B cell (primary cell): Measurements from ENCODE around the gene HES1. TPM values are rescaled to one million over a fixed set of nuclear protein-coding genes. Genes with fewer than 3 reads are reported as not detected.
A peak's percentile ranks its signal among the peaks of the same experiment; 100 is the strongest.

Experiments used
- ATAC-seq: fragments of 200-7000 bp; cut with Tn5 transposase; one replicate; pipeline ENCODE4 v1.10.0; 2021; ENCODE audit warnings: low read depth, mild to moderate bottlenecking, moderate number of reproducible peaks, moderate library complexity
- CTCF ChIA-PET: fragments of 350-600 bp; sonication (Branson Sonifier 250); formaldehyde crosslinking; loops from one replicate; lab custom pipeline; 2021; ENCODE audit warnings: antibody characterized with exemption, inconsistent platforms; lab: Charles Lee
- POLR2A ChIA-PET: fragments of 350-600 bp; sonication (Branson Sonifier 250); formaldehyde crosslinking; loops from one replicate; lab custom pipeline; 2021; ENCODE audit warnings: antibody characterized with exemption; lab: Charles Lee
- DNase-seq: peaks from one replicate; pipeline ENCODE4 v3.0.0; 2013
- H2AFZ ChIP-seq: 2 replicates; pipeline ENCODE4 v1.6.1; 2012; ENCODE audit warnings: mild to moderate bottlenecking, low read depth, low read length; ENCODE audit not compliant: insufficient read depth, poor library complexity, severe bottlenecking
- H3K27ac ChIP-seq, 2 donors: 1 replicate in 1 of 2; 2 replicates in 1 of 2; pipeline ENCODE4 v1.5.1; 2012 to 2013; ENCODE audit warnings: low read length in 2 of 2, mild to moderate bottlenecking in 2 of 2, moderate library complexity in 1 of 2
- H3K27me3 ChIP-seq, 4 experiments: fragments of 200-600 bp in 1 of 4; sonication (generic) in 1 of 4; replicated peaks in 1 of 4; 1 replicate in 2 of 4; 2 replicates in 2 of 4; pipeline versions ENCODE4 v1.6.1 to v1.7.0; 2013 to 2016; ENCODE audit warnings: low read length in 3 of 4, mild to moderate bottlenecking in 2 of 4, mixed read lengths in 1 of 4, moderate library complexity in 1 of 4; ENCODE audit not compliant: insufficient read depth in 4 of 4, control insufficient read depth in 3 of 4; ENCODE audit errors: control extremely low read depth in 1 of 4
- H3K36me3 ChIP-seq, 2 experiments: replicated peaks in 1 of 2; 1 replicate in 1 of 2; 2 replicates in 1 of 2; pipeline versions ENCODE4 v1.6.1 to v1.7.1; 2013; ENCODE audit warnings: low read length in 1 of 2; ENCODE audit not compliant: insufficient read depth in 2 of 2, control insufficient read depth in 1 of 2; ENCODE audit errors: control extremely low read depth in 1 of 2, extremely low read depth in 1 of 2
- H3K4me1 ChIP-seq, 2 donors: fragments of 200-600 bp in 1 of 2; sonication (generic) in 1 of 2; 1 replicate in 1 of 2; 2 replicates in 1 of 2; pipeline versions ENCODE4 v1.5.1 to v1.6.1; 2013 to 2017; ENCODE audit warnings: low read length in 2 of 2; ENCODE audit not compliant: control insufficient read depth in 2 of 2, insufficient read depth in 2 of 2
- H3K4me2 ChIP-seq: replicated peaks from 2 replicates; pipeline ENCODE3; 2012; ENCODE audit warnings: mild to moderate bottlenecking, low read depth, low read length; ENCODE audit not compliant: poor library complexity, severe bottlenecking
- H3K4me3 ChIP-seq, 5 experiments: fragments of 200-600 bp in 1 of 5; sonication (generic) in 1 of 5; 1 replicate in 3 of 5; 2 replicates in 2 of 5; pipeline versions ENCODE4 v1.5.1 to v1.7.0; 2011 to 2016; ENCODE audit warnings: low read length in 4 of 5, mild to moderate bottlenecking in 4 of 5, low read depth in 2 of 5, control low read depth in 1 of 5, moderate library complexity in 1 of 5; ENCODE audit not compliant: insufficient read depth in 1 of 5; ENCODE audit errors: control extremely low read depth in 1 of 5, extremely low read depth in 1 of 5
- H3K79me2 ChIP-seq: fragments of 200-600 bp; sonication (generic); one replicate; pipeline ENCODE4 v1.6.0; 2016; ENCODE audit warnings: low read length; ENCODE audit not compliant: control insufficient read depth, insufficient read depth
- H3K9ac ChIP-seq: fragments of 200-600 bp; sonication (generic); 2 replicates; pipeline ENCODE4 v1.6.1; 2017; ENCODE audit warnings: mild to moderate bottlenecking, low read length, moderate library complexity
- H3K9me3 ChIP-seq, 3 donors: one replicate each; pipeline versions ENCODE4 v1.6.1 to v1.7.1; 2013; ENCODE audit warnings: low read length in 2 of 3; ENCODE audit not compliant: control insufficient read depth in 2 of 3, insufficient read depth in 1 of 3; ENCODE audit errors: control extremely low read depth in 1 of 3
- H4K20me1 ChIP-seq: 2 replicates; pipeline ENCODE4 v1.6.0; 2012; ENCODE audit warnings: mild to moderate bottlenecking, low read length; ENCODE audit not compliant: insufficient read depth, control insufficient read depth, poor library complexity, severe bottlenecking
- H3K27ac Mint-ChIP-seq: one replicate; pipeline ENCODE4 v1.8.0; 2021; ENCODE audit warnings: mixed read lengths
- H3K27me3 Mint-ChIP-seq: one replicate; pipeline ENCODE4 v1.8.0; 2021; ENCODE audit warnings: mixed read lengths
- H3K4me1 Mint-ChIP-seq: one replicate; pipeline ENCODE4 v1.8.0; 2021; ENCODE audit warnings: mixed read lengths
- H3K4me3 Mint-ChIP-seq: one replicate; pipeline ENCODE4 v1.8.0; 2021; ENCODE audit warnings: mixed read lengths
- H3K9me3 Mint-ChIP-seq: one replicate; pipeline ENCODE4 v1.8.0; 2022; ENCODE audit warnings: mixed read lengths; ENCODE audit not compliant: insufficient read depth
- EZH2 ChIP-seq: IDR thresholded peaks from 2 replicates; pipeline ENCODE4 v1.6.1; 2012; ENCODE audit warnings: borderline replicate concordance, low read depth, mild to moderate bottlenecking, moderate library complexity, low read length; ENCODE audit not compliant: insufficient read depth, poor library complexity, severe bottlenecking
- WGBS: methylation state at CpG from one replicate; pipeline ENCODE4 v1.1.5; 2013; ENCODE audit warnings: missing lambda C conversion rate; ENCODE audit not compliant: insufficient coverage; 5-methylcytosine and 5-hydroxymethylcytosine counted together
- intact Hi-C: fragments of 100-400 bp; cut with micrococcal nuclease; formaldehyde crosslinking; loops from one replicate; pipeline ENCODE4 v1.10.0; 2022
- polyA plus RNA-seq: library from polyadenylated mRNA; depleted of rRNA; stranded (reverse); fragments of >200 nt; gene quantifications from 2 replicates; pipeline ENCODE4 v1.2.3, GENCODE V29; 2012
- total RNA-seq, 2 donors: library from RNA; stranded (reverse); fragments of 120-200 nt in 1 of 2; gene quantifications; 1 replicate in 1 of 2; 2 replicates in 1 of 2; pipeline versions ENCODE4 v1.2.3 to v1.2.4, GENCODE V29; 2013 to 2022
- TF ChIP-seq, protein P1 (sequence below): fragments of 200-600 bp; IDR thresholded peaks from one replicate; pipeline ENCODE4 v1.8.0; 2022; ENCODE audit warnings: antibody characterized with exemption, mild to moderate bottlenecking

HES1 gene
- total and polyA plus RNA-seq, 2 donors (not counting 1 experiment from before 2014, with no cell fraction given), result 2.4 to 60.3 TPM

DNA sequence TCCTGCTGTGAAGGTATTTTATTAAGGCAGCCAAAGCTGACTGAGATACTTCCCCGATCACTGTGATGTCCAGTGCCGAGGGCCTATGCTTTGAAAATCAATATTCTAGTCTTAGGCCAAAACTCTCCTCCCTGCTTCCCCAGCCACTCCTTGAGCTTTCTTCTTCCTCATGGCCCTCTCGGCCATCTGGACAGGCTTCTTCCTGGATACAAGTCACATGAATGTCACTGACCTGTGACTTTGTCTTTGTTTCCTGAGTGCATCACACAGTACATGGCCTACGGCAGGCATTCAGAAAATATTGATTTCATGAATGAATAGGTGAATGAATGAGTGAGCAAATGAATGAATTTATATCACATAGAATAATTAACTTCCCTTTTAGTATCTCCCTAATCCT, 24.6 kb upstream of the HES1 start:
- H3K4me3 Mint-ChIP-seq, result no peak overlapping the region
- 100% methylated on average over 3 of the region's 4 CpGs for WGBS
- no peaks in the 10 kb centered on the region for H3K27me3 Mint-ChIP-seq
- no peak overlapping the region for H3K4me3 ChIP-seq
- no peaks in the 10 kb centered on the region for H3K79me2 ChIP-seq
- DNase-seq (no peak), ATAC-seq (no peak)
- H3K27ac Mint-ChIP-seq, result peak overlapping the region; percentile 29
- no peaks in the 10 kb centered on the region for H3K27me3 ChIP-seq
- no peak overlapping the region for H2AFZ ChIP-seq
- H3K9me3 ChIP-seq, result peaks cover 0 to 11% (median 0%) of the 10 kb centered on the region in 3 donors
- H3K4me1 ChIP-seq, result peaks cover 27 to 38% of the 10 kb centered on the region in 2 donors
- no peak overlapping the region for H3K27ac ChIP-seq
- H3K4me1 Mint-ChIP-seq, result peaks cover 39% of the 10 kb centered on the region
- no peaks in the 10 kb centered on the region for H3K9me3 Mint-ChIP-seq
- no peak overlapping the region for H3K4me2 ChIP-seq
- TF ChIP-seq, protein P1, sequence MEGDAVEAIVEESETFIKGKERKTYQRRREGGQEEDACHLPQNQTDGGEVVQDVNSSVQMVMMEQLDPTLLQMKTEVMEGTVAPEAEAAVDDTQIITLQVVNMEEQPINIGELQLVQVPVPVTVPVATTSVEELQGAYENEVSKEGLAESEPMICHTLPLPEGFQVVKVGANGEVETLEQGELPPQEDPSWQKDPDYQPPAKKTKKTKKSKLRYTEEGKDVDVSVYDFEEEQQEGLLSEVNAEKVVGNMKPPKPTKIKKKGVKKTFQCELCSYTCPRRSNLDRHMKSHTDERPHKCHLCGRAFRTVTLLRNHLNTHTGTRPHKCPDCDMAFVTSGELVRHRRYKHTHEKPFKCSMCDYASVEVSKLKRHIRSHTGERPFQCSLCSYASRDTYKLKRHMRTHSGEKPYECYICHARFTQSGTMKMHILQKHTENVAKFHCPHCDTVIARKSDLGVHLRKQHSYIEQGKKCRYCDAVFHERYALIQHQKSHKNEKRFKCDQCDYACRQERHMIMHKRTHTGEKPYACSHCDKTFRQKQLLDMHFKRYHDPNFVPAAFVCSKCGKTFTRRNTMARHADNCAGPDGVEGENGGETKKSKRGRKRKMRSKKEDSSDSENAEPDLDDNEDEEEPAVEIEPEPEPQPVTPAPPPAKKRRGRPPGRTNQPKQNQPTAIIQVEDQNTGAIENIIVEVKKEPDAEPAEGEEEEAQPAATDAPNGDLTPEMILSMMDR, result no peak
- no peak for TF ChIP-seq EZH2
- H3K36me3 ChIP-seq, result no peaks in the 10 kb centered on the region
- ChIA-PET CTCF (interaction anchor here (9.8 kb wide), 1 partner anchor 24 kb away, joined by 148 read pairs; the partner anchor contains the start of gene HES1), POLR2A (interaction anchor here (1.7 kb wide), 1 partner anchor 7 kb away, joined by 11 read pairs; no protein-coding TSS in a partner anchor)
- intact Hi-C loops, result no loop called here
- no peaks in the 10 kb centered on the region for H4K20me1 ChIP-seq
- H3K9ac ChIP-seq, result no peak overlapping the region
